Lung (tissue), 12 donors: ENCODE measurements around the gene CYP26A1. TPM values are rescaled to one million over a fixed set of nuclear protein-coding genes. Genes with fewer than 3 reads are reported as not detected.

Source experiments
- ATAC-seq: fragments of 200-7000 bp; cut with Tn5 transposase; one replicate; pipeline ENCODE4 v1.9.1; 2020; ENCODE audit warnings: moderate number of reproducible peaks; ENCODE audit not compliant: insufficient read depth, low FRiP score
- DNase-seq, 3 donors: peaks; one replicate each; pipeline ENCODE4 v3.0.0-alpha.2; 2013 to 2017
- H3K27ac ChIP-seq, 2 donors: one replicate each; pipeline ENCODE4 v1.5.1; 2013; ENCODE audit warnings: mild to moderate bottlenecking in 2 of 2, moderate library complexity in 2 of 2, control low read depth in 1 of 2, inconsistent platforms in 1 of 2, low read depth in 1 of 2, low read length in 1 of 2
- H3K27me3 ChIP-seq, 3 donors: one replicate each; pipeline ENCODE4 v1.5.1; 2013; ENCODE audit warnings: low read length in 2 of 3; ENCODE audit not compliant: control insufficient read depth in 3 of 3, insufficient read depth in 3 of 3
- H3K36me3 ChIP-seq, 4 donors: one replicate each; pipeline ENCODE4 v1.5.1; 2013; ENCODE audit warnings: low read length in 4 of 4, mild to moderate bottlenecking in 1 of 4, moderate library complexity in 1 of 4; ENCODE audit not compliant: control insufficient read depth in 4 of 4, insufficient read depth in 4 of 4
- H3K4me1 ChIP-seq, 5 donors: one replicate each; pipeline ENCODE4 v1.5.1; 2013; ENCODE audit warnings: low read length in 5 of 5, mild to moderate bottlenecking in 2 of 5, moderate library complexity in 1 of 5; ENCODE audit not compliant: control insufficient read depth in 5 of 5, insufficient read depth in 5 of 5
- H3K4me3 ChIP-seq: one replicate; pipeline ENCODE4 v1.5.1; 2013; ENCODE audit warnings: mild to moderate bottlenecking, control low read depth, moderate library complexity
- H3K9ac ChIP-seq, 2 donors: one replicate each; pipeline ENCODE4 v1.5.1; 2013; ENCODE audit warnings: low read length in 2 of 2, control low read depth in 1 of 2; ENCODE audit not compliant: insufficient read depth in 1 of 2
- H3K9me3 ChIP-seq, 4 donors: one replicate each; pipeline ENCODE4 v1.5.1; 2013; ENCODE audit warnings: low read length in 3 of 4, mild to moderate bottlenecking in 1 of 4, moderate library complexity in 1 of 4; ENCODE audit not compliant: control insufficient read depth in 4 of 4, insufficient read depth in 3 of 4
- WGBS, 2 donors: extraction: QIAGEN DNeasy Blood & Tissue Kit; methylation state at CpG; one replicate each; pipeline ENCODE4 v1.1.7; 2013; 5-methylcytosine and 5-hydroxymethylcytosine counted together
- polyA plus RNA-seq, 2 donors: library from polyadenylated mRNA; stranded (reverse); fragments of 200-250 nt; gene quantifications; one replicate each; pipeline ENCODE4 v1.2.1, GENCODE V29; 2013
- total RNA-seq, 2 donors: library from RNA; depleted of rRNA in 1 of 2; stranded (reverse); fragments of >200 nt in 1 of 2; gene quantifications; one replicate each; pipeline ENCODE4 v1.2.1, GENCODE V29; 2014 to 2021
- TF ChIP-seq, protein P1 (sequence below): IDR thresholded peaks from 2 replicates; pipeline ENCODE4 v1.5.1; 2012; ENCODE audit warnings: mild to moderate bottlenecking; ENCODE audit errors: control extremely low read depth, extremely low read depth
- donor health status: control.
- donor health status: control.
- donor health status: Bipolar disorder and iron deficiency.
- donor health status: healthy.
- donor health status: DM: yes; HTN: yes; CAD: no.

Gene CYP26A1
- total and polyA plus RNA-seq, 4 donors: 0.02 to 0.08 TPM; not detected in 2

DNA sequence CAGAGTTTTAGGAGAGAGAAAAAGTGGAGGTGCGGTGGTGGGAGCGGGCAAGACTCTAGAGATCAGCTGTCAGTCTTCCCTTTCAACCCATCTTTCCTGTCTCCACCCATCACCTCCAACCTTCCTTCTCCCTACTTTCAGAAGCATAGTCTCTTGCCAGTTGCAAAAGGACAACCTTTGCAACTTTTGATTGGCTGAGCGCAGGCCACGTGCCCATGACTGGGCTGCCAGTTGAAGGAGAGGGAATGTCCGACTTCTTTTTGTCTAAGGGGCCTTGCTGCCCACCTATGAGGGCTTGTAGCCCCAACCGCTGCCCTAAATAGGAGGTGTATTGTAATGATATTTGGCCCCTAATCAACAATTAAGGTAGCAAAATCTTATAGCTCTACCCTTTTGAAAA, 12.6 kb downstream of the CYP26A1 start:
- TF ChIP-seq, protein P1, sequence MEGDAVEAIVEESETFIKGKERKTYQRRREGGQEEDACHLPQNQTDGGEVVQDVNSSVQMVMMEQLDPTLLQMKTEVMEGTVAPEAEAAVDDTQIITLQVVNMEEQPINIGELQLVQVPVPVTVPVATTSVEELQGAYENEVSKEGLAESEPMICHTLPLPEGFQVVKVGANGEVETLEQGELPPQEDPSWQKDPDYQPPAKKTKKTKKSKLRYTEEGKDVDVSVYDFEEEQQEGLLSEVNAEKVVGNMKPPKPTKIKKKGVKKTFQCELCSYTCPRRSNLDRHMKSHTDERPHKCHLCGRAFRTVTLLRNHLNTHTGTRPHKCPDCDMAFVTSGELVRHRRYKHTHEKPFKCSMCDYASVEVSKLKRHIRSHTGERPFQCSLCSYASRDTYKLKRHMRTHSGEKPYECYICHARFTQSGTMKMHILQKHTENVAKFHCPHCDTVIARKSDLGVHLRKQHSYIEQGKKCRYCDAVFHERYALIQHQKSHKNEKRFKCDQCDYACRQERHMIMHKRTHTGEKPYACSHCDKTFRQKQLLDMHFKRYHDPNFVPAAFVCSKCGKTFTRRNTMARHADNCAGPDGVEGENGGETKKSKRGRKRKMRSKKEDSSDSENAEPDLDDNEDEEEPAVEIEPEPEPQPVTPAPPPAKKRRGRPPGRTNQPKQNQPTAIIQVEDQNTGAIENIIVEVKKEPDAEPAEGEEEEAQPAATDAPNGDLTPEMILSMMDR: no peak
- DNase-seq (no peak), ATAC-seq (no peak)
- H3K36me3 ChIP-seq: no peaks in the 10 kb centered on the region
- no peak overlapping the region for H3K27ac ChIP-seq
- no peaks in the 10 kb centered on the region for H3K9me3 ChIP-seq
- no peak overlapping the region for H3K9ac ChIP-seq
- H3K4me3 ChIP-seq: no peak overlapping the region
- no peaks in the 10 kb centered on the region for H3K4me1 ChIP-seq
- WGBS, 2 donors: 92 to 95% methylated on average over 6 of the region's 6 CpGs
- no peaks in the 10 kb centered on the region for H3K27me3 ChIP-seq

DNA sequence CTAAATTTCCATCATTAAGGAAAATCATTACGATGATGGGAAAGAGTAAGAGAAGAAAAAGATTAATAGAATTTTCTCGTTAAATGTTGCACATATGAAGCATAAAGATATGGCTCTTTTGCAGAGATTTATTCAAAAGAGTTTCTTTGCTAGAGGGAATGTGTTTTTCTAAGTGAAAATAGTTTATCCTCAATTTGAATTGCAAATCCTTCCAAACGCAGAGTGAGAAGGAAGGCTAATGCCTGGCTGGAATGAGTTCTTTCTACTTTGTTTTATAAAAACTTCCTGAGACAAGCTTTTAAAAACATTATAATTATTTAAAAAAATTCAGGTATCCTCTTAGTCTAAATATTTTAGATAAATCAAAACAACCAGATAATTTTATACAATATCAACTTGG, 14.2 kb downstream of the CYP26A1 start:
- no peaks in the 10 kb centered on the region for H3K27me3 ChIP-seq
- ATAC-seq (no peak), DNase-seq (no peak)
- no peaks in the 10 kb centered on the region for H3K36me3 ChIP-seq
- H3K4me1 ChIP-seq: no peaks in the 10 kb centered on the region
- WGBS, 2 donors: 85 to 86% methylated on average over 3 of the region's 3 CpGs
- no peak overlapping the region for H3K4me3 ChIP-seq
- H3K9ac ChIP-seq: no peak overlapping the region
- no peak overlapping the region for H3K27ac ChIP-seq
- TF ChIP-seq, protein P1: no peak
- no peaks in the 10 kb centered on the region for H3K9me3 ChIP-seq

DNA sequence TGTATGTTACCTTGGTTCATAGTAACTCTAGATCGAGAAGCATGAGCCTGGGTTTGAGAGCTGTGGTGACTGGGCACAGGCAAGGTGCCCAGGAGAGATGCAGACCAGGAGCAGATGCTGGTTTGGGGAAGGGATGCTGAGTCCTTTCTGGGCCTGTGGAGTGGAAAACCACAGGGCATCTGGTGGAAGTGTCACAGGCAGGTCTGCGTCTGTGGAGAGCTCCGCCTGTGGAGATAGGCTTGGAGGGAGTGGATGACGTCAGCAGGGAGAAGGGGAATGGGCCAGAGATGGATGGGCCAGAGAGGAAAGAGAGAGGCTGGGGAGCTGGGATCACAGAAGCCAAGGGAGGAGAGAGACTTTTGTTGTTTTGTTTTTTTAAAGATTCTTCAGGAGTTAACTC, 14.8 kb downstream of the CYP26A1 start:
- H3K27me3 ChIP-seq: no peaks in the 10 kb centered on the region
- no peak for ATAC-seq
- H3K9me3 ChIP-seq: no peaks in the 10 kb centered on the region

DNA sequence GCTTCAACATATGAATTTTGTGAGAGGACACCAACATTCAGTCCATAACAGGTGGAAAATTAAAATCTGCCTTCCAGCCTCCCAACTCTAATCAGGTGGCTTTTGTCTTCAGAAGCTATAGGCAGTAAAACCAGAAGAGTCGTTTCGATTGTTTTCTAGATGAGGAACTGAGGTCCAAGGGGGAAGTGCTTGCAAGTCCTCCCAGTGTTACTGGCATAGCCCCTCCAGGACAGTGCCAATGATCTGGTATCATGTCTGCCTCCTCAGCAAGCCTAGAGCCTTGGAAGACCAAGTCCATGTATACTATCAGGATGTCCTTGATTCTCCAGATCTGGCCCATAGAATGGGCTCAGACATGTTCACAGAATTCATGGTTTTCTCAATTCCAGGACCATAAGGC, 16.9 kb downstream of the CYP26A1 start:
- WGBS, 2 donors: 40 to 65% methylated on average over 2 of the region's 2 CpGs
- no peaks in the 10 kb centered on the region for H3K9me3 ChIP-seq
- no peak for ATAC-seq
- no peaks in the 10 kb centered on the region for H3K36me3 ChIP-seq
- no peaks in the 10 kb centered on the region for H3K4me1 ChIP-seq
- no peak for DNase-seq
- no peaks in the 10 kb centered on the region for H3K27me3 ChIP-seq
- TF ChIP-seq, protein P1: no peak
- no peak overlapping the region for H3K9ac ChIP-seq
- H3K4me3 ChIP-seq: no peak overlapping the region
- H3K27ac ChIP-seq: no peak overlapping the region

More for the DNA sequence above, 14.8 kb downstream of the CYP26A1 start:
- Histone ChIP-seq H3K4me1 (no peaks in the 10 kb centered on the region), H3K4me3 (no peak overlapping the region), H3K36me3 (no peaks in the 10 kb centered on the region), H3K27ac (no peak overlapping the region), H3K9ac (no peak overlapping the region)
- WGBS, 2 donors: 85 to 90% methylated on average over 4 of the region's 4 CpGs
- no peak for DNase-seq
- TF ChIP-seq, protein P1: no peak
